Lower leg skin (tissue), 4 donors: ENCODE data around the gene F13A1. TPM values are rescaled to one million over a fixed set of nuclear protein-coding genes. Genes with fewer than 3 reads are reported as not detected.
"Not testable (repeated sequence)": the region's sequence is repeated elsewhere in the genome, so short reads cannot be mapped to it uniquely, and the experiment has no call there.

Experiments
- DNase-seq, 2 donors: peaks; one replicate each; pipeline ENCODE4 v3.0.0-alpha.2; 2019; ENCODE audit warnings: low spot score in 2 of 2
- H3K4me3 ChIP-seq: fragments of 200-600 bp; sonication (generic); 2 replicates; pipeline ENCODE4 v1.5.1; 2017; ENCODE audit warnings: mild to moderate bottlenecking, low read depth; ENCODE audit not compliant: poor library complexity, severe bottlenecking
- CTCF ChIP-seq, 3 donors: fragments of 450-650 bp; IDR thresholded peaks; one replicate each; pipeline ENCODE4 v1.5.1; 2016; ENCODE audit warnings: antibody characterized with exemption in 3 of 3, mild to moderate bottlenecking in 3 of 3, moderate library complexity in 2 of 3
- POLR2A ChIP-seq, 2 donors: fragments of 450-650 bp; IDR thresholded peaks; one replicate each; pipeline ENCODE4 v1.6.1; 2016 to 2017; ENCODE audit warnings: antibody characterized with exemption in 2 of 2, mild to moderate bottlenecking in 1 of 2, moderate library complexity in 1 of 2
- WGBS, 2 donors: methylation state at CpG; one replicate each; pipeline ENCODE4 v1.1.5; 2018; 5-methylcytosine and 5-hydroxymethylcytosine counted together
- intact Hi-C: fragments of 100-400 bp; cut with DNase I; formaldehyde crosslinking; loops from one replicate; pipeline ENCODE4 v1.15.0; 2023; ENCODE audit warnings: low total_unique reads
- total RNA-seq, 4 donors: library from RNA; depleted of rRNA; stranded (reverse); fragments of >200 nt; gene quantifications; one replicate each; pipeline ENCODE4 v1.1.0, GENCODE V29; 2016

The F13A1 gene
- total RNA-seq, 4 donors from 2014 or later, result 7.8 to 46.5 (median 16.0) TPM

- no peak for DNase-seq
- no peak overlapping the region for H3K4me3 ChIP-seq
- intact Hi-C loops, result no loop called here
- TF ChIP-seq POLR2A (IDR thresholded peaks at IDR 0.05) (no peak), CTCF (IDR thresholded peaks at IDR 0.05) (no peak)
- WGBS, 2 donors, result 72 to 76% methylated on average over 4 of the region's 4 CpGs
These were observed 14.9 kb downstream of the F13A1 start for GRCh38 chr6:6305575-6305974.

GRCh38 chr6:6300383-6300782 lies 20.1 kb downstream of the F13A1 start:
- DNase-seq, intact Hi-C loops, H3K4me3 ChIP-seq: not testable (repeated sequence)
- 89 to 94% methylated on average over 19 of the region's 19 CpGs for WGBS, 2 donors

DNA sequence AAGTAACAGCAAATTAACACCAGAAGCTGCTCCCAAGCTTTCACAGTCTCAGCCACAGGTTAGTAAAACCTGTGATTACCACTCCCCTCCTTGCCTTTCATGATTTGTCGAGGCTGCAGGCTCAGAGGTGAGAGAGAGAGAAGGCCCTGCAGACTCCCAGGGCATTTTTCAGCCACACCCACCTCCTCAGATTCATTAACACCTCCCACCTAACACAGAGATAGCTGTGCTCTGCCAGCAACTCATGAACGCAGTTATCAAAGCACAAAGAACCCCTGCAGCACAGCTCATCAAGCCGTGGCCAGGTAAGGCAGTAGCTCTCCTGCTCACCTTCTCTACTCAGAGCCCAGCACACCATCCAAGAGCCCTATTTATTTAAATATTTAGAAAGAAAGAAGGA lies 27.1 kb downstream of the F13A1 start:
- DNase-seq, result no peak
- no peak overlapping the region for H3K4me3 ChIP-seq
- 40 to 51% methylated on average over 3 of the region's 3 CpGs for WGBS, 2 donors
- TF ChIP-seq CTCF (IDR thresholded peaks at IDR 0.05) (no peak), POLR2A (IDR thresholded peaks at IDR 0.05) (no peak)
- intact Hi-C loops, result no loop called here

DNA sequence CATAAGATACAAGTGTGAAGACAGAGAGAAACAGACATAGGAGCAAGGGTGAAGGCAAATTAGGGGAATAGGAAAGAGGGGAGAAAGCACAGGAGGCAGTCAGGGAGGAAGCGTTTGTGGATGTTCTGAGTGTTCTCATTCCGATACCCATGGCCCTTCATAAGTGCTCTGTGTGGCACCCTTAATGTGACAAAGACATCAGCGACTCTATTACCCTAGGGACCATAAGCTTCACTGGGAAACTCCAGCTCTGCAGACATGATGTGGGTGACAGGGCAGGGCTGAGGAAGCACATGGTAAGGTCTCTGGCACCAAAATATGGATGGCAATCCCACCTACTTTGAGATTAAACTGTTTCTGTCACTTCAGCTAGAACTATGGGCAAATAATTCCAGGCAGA lies 33.0 kb downstream of the F13A1 start:
- 89 to 90% methylated on average over 3 of the region's 3 CpGs for WGBS, 2 donors
- no peak overlapping the region for H3K4me3 ChIP-seq
- intact Hi-C loops, result no loop called here
- no peak for DNase-seq
- TF ChIP-seq CTCF (IDR thresholded peaks at IDR 0.05) (no peak), POLR2A (IDR thresholded peaks at IDR 0.05) (no peak)

DNA sequence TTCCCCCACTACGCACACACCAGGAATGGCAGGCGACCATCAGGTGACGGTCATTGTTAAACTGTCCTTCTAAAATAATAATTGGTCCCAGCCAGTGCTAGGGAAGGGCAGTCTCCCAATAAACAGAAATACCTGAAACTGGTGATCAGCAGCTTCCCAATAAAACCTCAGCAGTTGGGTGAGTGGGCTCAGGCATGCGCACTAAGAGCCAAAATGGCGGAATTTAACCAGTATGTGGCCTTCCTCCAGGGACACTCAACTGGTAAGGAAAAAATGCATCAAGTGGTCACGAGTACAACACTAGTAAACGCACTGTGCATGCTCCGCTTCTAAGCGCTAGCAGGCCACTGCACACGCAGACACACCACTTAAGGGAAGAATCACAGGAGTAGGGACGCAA lies 34.8 kb downstream of the F13A1 start:
- 93 to 95% methylated on average over 11 of the region's 11 CpGs for WGBS, 2 donors
- TF ChIP-seq POLR2A (IDR thresholded peaks at IDR 0.05) (no peak), CTCF (IDR thresholded peaks at IDR 0.05) (no peak)
- no peak for DNase-seq
- intact Hi-C loops, result no loop called here
- no peak overlapping the region for H3K4me3 ChIP-seq

GRCh38 chr6:6284221-6284966 lies 36.1 kb downstream of the F13A1 start:
- TF ChIP-seq CTCF (IDR thresholded peaks at IDR 0.05), result no peak
- no peak for TF ChIP-seq POLR2A (IDR thresholded peaks at IDR 0.05)
- no peak overlapping the region for H3K4me3 ChIP-seq
- intact Hi-C loops, result no loop called here
- 62 to 70% methylated on average over 6 of the region's 6 CpGs for WGBS, 2 donors
- no peak for DNase-seq
